GM23248 (cell line): ENCODE results near the gene PRXL2B.

Experiments used
- EZH2 ChIP-seq: fragments of 200-600 bp; sonication (generic); IDR thresholded peaks from 2 replicates; pipeline ENCODE4 v1.6.1; 2018; ENCODE audit warnings: antibody characterized with exemption, mild to moderate bottlenecking; ENCODE audit not compliant: insufficient read depth, poor library complexity, severe bottlenecking
- EZH2phosphoT487 ChIP-seq: fragments of 200-600 bp; sonication (generic); IDR thresholded peaks from 2 replicates; pipeline ENCODE4 v1.6.1; 2018; ENCODE audit warnings: antibody characterized with exemption, moderate library complexity, mild to moderate bottlenecking, low read depth; ENCODE audit not compliant: insufficient read depth

DNA sequence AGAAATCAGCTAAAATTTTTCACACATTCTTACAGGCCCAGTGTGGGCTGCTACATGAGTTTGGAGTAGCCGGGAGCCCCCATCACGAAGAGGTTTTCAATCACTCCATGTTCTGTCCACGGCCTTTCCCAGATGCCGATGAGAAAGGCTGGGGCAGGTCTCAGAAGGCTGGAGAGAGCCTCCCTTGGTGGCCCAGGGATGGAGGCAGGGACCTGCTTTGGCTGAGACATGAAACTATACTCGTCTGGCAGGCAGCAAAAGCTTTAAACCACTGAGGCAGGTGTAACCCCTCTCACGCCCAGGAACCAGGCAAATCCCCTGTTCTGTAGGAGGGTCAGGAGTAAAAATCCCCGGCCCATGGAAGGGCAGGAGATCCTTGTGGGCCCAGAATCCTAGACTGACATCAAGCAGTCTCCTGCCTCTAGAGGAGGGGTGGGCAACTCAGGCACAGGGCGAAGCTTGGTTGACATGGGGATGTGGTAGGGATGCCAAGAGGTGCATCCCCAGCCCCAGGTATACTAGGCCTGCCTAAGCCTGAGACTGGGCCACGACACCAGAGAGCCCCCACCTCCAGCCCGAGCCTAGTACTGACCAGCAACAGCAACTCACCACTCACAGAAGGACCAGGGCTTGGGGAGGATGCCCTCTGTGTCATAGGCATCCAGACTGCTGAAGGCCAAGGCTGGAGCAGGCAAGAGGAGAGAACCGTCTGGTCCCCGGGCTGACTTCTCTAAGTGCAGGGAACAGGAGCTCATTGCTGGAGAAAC lies 37.2 kb downstream of the PRXL2B start:
- TF ChIP-seq EZH2 = no peak
- no peak for TF ChIP-seq EZH2phosphoT487
